Neural progenitor cell (in vitro differentiated cells): ENCODE data around the gene CD1D. TPM values are rescaled to one million over a fixed set of nuclear protein-coding genes. Genes with fewer than 3 reads are reported as not detected.

ENCODE experiments used
- DNase-seq: peaks from one replicate; pipeline ENCODE4 v3.0.0-alpha.2; 2016; ENCODE audit warnings: low spot score
- H2AFZ ChIP-seq: fragments of 200-600 bp; sonication (generic); replicated peaks from 2 replicates; pipeline ENCODE4 v1.6.1; 2016; ENCODE audit warnings: antibody characterized with exemption
- H3F3A ChIP-seq: fragments of 200-600 bp; sonication (generic); 2 replicates; pipeline ENCODE4 v1.6.1; 2016; ENCODE audit warnings: antibody characterized with exemption, low read depth
- H3K27ac ChIP-seq: fragments of 200-600 bp; sonication (generic); 2 replicates; pipeline ENCODE4 v1.5.1; 2016; ENCODE audit warnings: mild to moderate bottlenecking
- H3K27me3 ChIP-seq: fragments of 200-600 bp; sonication (generic); 2 replicates; pipeline ENCODE4 v1.6.1; 2016; ENCODE audit warnings: mild to moderate bottlenecking, moderate library complexity
- H3K36me3 ChIP-seq: fragments of 200-600 bp; sonication (generic); 2 replicates; pipeline ENCODE4 v1.5.1; 2016
- H3K4me1 ChIP-seq: fragments of 200-600 bp; sonication (generic); 2 replicates; pipeline ENCODE4 v1.6.1; 2016; ENCODE audit warnings: mixed run types
- H3K4me2 ChIP-seq: fragments of 200-600 bp; sonication (generic); 2 replicates; pipeline ENCODE4 v1.6.1; 2016
- H3K4me3 ChIP-seq: fragments of 200-600 bp; sonication (generic); 2 replicates; pipeline ENCODE4 v1.5.1; 2016
- H3K79me2 ChIP-seq: fragments of 200-600 bp; sonication (generic); 2 replicates; pipeline ENCODE4 v1.6.1; 2016; ENCODE audit warnings: low read depth
- H3K9ac ChIP-seq: fragments of 200-600 bp; sonication (generic); 2 replicates; pipeline ENCODE4 v1.6.1; 2016
- H3K9me3 ChIP-seq: fragments of 200-600 bp; sonication (generic); 2 replicates; pipeline ENCODE4 v1.5.1; 2016; ENCODE audit warnings: low read depth
- H4K20me1 ChIP-seq: fragments of 200-600 bp; sonication (generic); 2 replicates; pipeline ENCODE4 v1.6.1; 2016; ENCODE audit warnings: low read depth
- H3K27ac Mint-ChIP-seq: 3 replicates; pipeline ENCODE4 v1.8.0; 2021; ENCODE audit warnings: mixed read lengths
- H3K27me3 Mint-ChIP-seq: 2 replicates; pipeline ENCODE4 v1.8.0; 2022; ENCODE audit warnings: low read depth, mild to moderate bottlenecking, inconsistent platforms, moderate library complexity, mixed read lengths; ENCODE audit not compliant: insufficient read depth
- H3K36me3 Mint-ChIP-seq: 3 replicates; pipeline ENCODE4 v1.8.0; 2021; ENCODE audit warnings: mixed read lengths
- H3K4me1 Mint-ChIP-seq: 3 replicates; pipeline ENCODE4 v1.8.0; 2021; ENCODE audit warnings: mixed read lengths
- H3K4me3 Mint-ChIP-seq: 3 replicates; pipeline ENCODE4 v1.8.0; 2021; ENCODE audit warnings: mild to moderate bottlenecking, moderate library complexity, mixed read lengths
- H3K9me3 Mint-ChIP-seq: 3 replicates; pipeline ENCODE4 v1.8.0; 2020; ENCODE audit warnings: mixed read lengths
- EZH2 ChIP-seq: fragments of 200-600 bp; sonication (generic); IDR thresholded peaks from 2 replicates; pipeline ENCODE4 v1.6.1; 2017; ENCODE audit warnings: antibody characterized with exemption, mild to moderate bottlenecking, moderate library complexity
- EZH2phosphoT487 ChIP-seq: fragments of 200-600 bp; sonication (generic); IDR thresholded peaks from 2 replicates; pipeline ENCODE4 v1.6.1; 2017; ENCODE audit warnings: antibody characterized with exemption
- total RNA-seq: library from RNA; depleted of rRNA; stranded (reverse); fragments of >200 nt; gene quantifications from 2 replicates; pipeline ENCODE4 v1.2.3, GENCODE V29; 2015; ENCODE audit warnings: low replicate concordance
- TF ChIP-seq, protein P1 (sequence below): fragments of 200-600 bp; sonication (generic); IDR thresholded peaks from 2 replicates; pipeline ENCODE4 v1.5.1; 2017; ENCODE audit warnings: antibody characterized with exemption, mild to moderate bottlenecking

CD1D gene
- total RNA-seq, 1 donor from 2014 or later: not detected

DNA sequence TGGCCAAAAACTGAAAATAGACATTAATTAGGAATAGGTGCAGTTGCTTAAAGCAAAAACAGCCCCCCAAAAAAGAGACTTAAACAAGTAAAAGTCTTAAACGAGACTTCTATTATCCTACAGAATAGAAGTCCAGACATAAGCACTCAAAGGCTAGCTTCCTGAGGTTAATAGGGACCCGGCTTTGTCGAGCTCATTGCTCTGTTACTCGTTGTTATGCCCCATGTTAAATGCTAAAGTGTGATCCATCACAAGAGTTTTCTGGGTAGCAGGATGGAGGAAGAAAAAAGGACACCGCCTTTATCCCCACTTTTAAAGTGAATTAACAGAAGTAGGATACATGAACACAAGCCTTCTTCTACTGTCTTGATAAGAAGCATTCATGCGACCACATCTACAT lies 10.6 kb downstream of the CD1D start:
- no peaks in the 10 kb centered on the region for H3F3A ChIP-seq
- no peak overlapping the region for H3K4me3 ChIP-seq
- peaks cover 5% of the 10 kb centered on the region for H3K4me1 Mint-ChIP-seq
- DNase-seq: no peak
- H3K9me3 Mint-ChIP-seq: no peaks in the 10 kb centered on the region
- H3K9me3 ChIP-seq: no peaks in the 10 kb centered on the region
- H2AFZ ChIP-seq: peak overlapping the region; percentile 30
- no peak overlapping the region for H3K4me2 ChIP-seq
- peaks cover 5% of the 10 kb centered on the region for H3K4me1 ChIP-seq
- H4K20me1 ChIP-seq: no peaks in the 10 kb centered on the region
- H3K36me3 Mint-ChIP-seq: no peaks in the 10 kb centered on the region
- no peak overlapping the region for H3K27ac ChIP-seq
- no peaks in the 10 kb centered on the region for H3K27me3 Mint-ChIP-seq
- no peak for TF ChIP-seq EZH2
- TF ChIP-seq EZH2phosphoT487: no peak
- TF ChIP-seq, protein P1, sequence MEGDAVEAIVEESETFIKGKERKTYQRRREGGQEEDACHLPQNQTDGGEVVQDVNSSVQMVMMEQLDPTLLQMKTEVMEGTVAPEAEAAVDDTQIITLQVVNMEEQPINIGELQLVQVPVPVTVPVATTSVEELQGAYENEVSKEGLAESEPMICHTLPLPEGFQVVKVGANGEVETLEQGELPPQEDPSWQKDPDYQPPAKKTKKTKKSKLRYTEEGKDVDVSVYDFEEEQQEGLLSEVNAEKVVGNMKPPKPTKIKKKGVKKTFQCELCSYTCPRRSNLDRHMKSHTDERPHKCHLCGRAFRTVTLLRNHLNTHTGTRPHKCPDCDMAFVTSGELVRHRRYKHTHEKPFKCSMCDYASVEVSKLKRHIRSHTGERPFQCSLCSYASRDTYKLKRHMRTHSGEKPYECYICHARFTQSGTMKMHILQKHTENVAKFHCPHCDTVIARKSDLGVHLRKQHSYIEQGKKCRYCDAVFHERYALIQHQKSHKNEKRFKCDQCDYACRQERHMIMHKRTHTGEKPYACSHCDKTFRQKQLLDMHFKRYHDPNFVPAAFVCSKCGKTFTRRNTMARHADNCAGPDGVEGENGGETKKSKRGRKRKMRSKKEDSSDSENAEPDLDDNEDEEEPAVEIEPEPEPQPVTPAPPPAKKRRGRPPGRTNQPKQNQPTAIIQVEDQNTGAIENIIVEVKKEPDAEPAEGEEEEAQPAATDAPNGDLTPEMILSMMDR: no peak
- no peak overlapping the region for H3K9ac ChIP-seq
- H3K4me3 Mint-ChIP-seq: no peak overlapping the region
- H3K79me2 ChIP-seq: no peaks in the 10 kb centered on the region
- H3K27me3 ChIP-seq: peaks cover 20% of the 10 kb centered on the region
- no peaks in the 10 kb centered on the region for H3K36me3 ChIP-seq
- no peak overlapping the region for H3K27ac Mint-ChIP-seq

DNA sequence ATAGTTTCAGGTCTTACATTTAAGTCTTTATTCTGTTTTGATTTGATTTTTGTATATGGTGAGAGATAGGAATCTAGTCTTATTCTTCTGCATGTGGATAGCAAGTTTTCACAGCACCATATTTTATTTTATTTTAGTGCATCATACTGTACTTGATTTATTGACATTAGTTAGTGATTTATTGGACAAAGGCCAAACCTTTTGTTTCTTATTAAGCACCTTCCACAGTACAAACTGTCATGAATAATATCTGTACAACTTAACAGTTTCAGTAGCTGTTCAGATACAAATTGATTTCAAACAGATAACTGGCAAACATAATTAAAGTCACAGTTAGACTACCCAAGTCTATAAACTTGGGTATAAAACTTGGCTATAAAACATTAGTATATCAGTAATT lies 15.8 kb downstream of the CD1D start:
- no peak overlapping the region for H3K27ac Mint-ChIP-seq
- Histone ChIP-seq H3K9ac (no peak overlapping the region), H3K4me3 (no peak overlapping the region), H3K27me3 (peaks cover 6% of the 10 kb centered on the region), H3K4me1 (no peaks in the 10 kb centered on the region), H3K4me2 (no peak overlapping the region), H3K27ac (no peak overlapping the region), H3K79me2 (no peaks in the 10 kb centered on the region), H3K36me3 (no peaks in the 10 kb centered on the region), H3F3A (peaks cover 4% of the 10 kb centered on the region), H4K20me1 (no peaks in the 10 kb centered on the region), H2AFZ (no peak overlapping the region), H3K9me3 (no peaks in the 10 kb centered on the region)
- TF ChIP-seq, protein P1: no peak
- TF ChIP-seq EZH2phosphoT487 (no peak), EZH2 (no peak)
- H3K4me3 Mint-ChIP-seq: no peak overlapping the region
- no peaks in the 10 kb centered on the region for H3K36me3 Mint-ChIP-seq
- DNase-seq: no peak
- no peaks in the 10 kb centered on the region for H3K27me3 Mint-ChIP-seq
- H3K9me3 Mint-ChIP-seq: no peaks in the 10 kb centered on the region
- no peaks in the 10 kb centered on the region for H3K4me1 Mint-ChIP-seq

DNA sequence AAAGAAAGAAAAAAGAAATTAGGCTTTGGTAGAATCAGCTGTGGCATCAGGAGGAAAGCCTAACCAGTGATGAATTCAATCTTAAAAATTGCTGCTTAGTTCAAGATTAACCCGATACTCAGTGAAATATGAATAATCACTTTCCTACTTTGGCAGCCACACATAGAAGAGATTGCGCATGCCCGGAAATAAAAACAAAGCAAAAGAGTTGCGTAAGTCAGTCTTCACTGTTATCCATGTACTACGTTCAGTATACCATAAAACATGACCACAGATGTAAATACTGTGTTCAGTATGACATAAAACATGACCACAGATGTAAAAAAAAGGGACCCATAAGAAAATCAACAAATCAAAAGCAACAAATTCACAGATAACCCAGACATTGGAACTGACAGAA lies 19.2 kb downstream of the CD1D start:
- Mint-ChIP-seq H3K27ac (no peak overlapping the region), H3K9me3 (no peaks in the 10 kb centered on the region), H3K27me3 (no peaks in the 10 kb centered on the region), H3K4me1 (no peaks in the 10 kb centered on the region), H3K36me3 (no peaks in the 10 kb centered on the region), H3K4me3 (no peak overlapping the region)
- H3K9me3 ChIP-seq: no peaks in the 10 kb centered on the region
- H3K9ac ChIP-seq: no peak overlapping the region
- peaks cover 6% of the 10 kb centered on the region for H3F3A ChIP-seq
- no peaks in the 10 kb centered on the region for H3K79me2 ChIP-seq
- TF ChIP-seq EZH2phosphoT487 (no peak), EZH2 (no peak)
- no peak overlapping the region for H3K4me2 ChIP-seq
- H3K4me1 ChIP-seq: no peaks in the 10 kb centered on the region
- no peak for DNase-seq
- no peak overlapping the region for H3K4me3 ChIP-seq
- no peaks in the 10 kb centered on the region for H3K36me3 ChIP-seq
- no peaks in the 10 kb centered on the region for H4K20me1 ChIP-seq
- H3K27ac ChIP-seq: no peak overlapping the region
- H3K27me3 ChIP-seq: no peaks in the 10 kb centered on the region
- no peak overlapping the region for H2AFZ ChIP-seq

DNA sequence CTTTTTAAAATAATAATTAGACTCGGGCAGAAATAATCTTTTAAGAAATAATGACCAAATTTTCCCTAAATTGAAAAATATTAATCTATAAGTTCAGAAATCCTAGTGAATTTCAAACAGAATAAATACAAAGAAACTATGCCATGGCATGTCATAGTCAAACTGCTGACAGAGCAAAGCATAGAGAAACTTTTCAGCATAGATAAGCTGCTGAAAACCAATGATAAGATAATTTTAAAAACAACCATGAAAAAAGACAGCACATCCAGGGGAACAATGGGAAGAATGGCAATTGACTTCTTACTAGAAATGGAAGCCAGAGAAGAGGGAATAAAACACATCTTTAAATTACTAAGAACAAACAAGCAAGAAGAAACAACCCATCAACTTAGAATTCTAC lies 19.8 kb downstream of the CD1D start:
- Histone ChIP-seq H3K79me2 (no peaks in the 10 kb centered on the region), H3K27ac (no peak overlapping the region), H2AFZ (no peak overlapping the region), H3K9ac (no peak overlapping the region), H4K20me1 (no peaks in the 10 kb centered on the region), H3K4me3 (no peak overlapping the region), H3K4me1 (no peaks in the 10 kb centered on the region), H3K4me2 (no peak overlapping the region), H3F3A (peaks cover 6% of the 10 kb centered on the region), H3K9me3 (no peaks in the 10 kb centered on the region), H3K27me3 (no peaks in the 10 kb centered on the region), H3K36me3 (no peaks in the 10 kb centered on the region)
- no peaks in the 10 kb centered on the region for H3K9me3 Mint-ChIP-seq
- no peaks in the 10 kb centered on the region for H3K36me3 Mint-ChIP-seq
- H3K27me3 Mint-ChIP-seq: no peaks in the 10 kb centered on the region
- TF ChIP-seq EZH2 (no peak), EZH2phosphoT487 (no peak)
- TF ChIP-seq, protein P1: no peak
- H3K4me3 Mint-ChIP-seq: no peak overlapping the region
- no peak overlapping the region for H3K27ac Mint-ChIP-seq
- DNase-seq: no peak
- H3K4me1 Mint-ChIP-seq: no peaks in the 10 kb centered on the region
